GM12891 (cell line): Measurements from ENCODE around the gene LOXHD1.

Experiments used
- POLR2A ChIP-seq: IDR thresholded peaks from 2 replicates; pipeline ENCODE4 v1.6.1; 2011; ENCODE audit warnings: low read depth, low read length, control low read depth
- POLR2AphosphoS5 ChIP-seq: IDR thresholded peaks from 2 replicates; pipeline ENCODE4 v1.6.1; 2011; ENCODE audit warnings: low read depth, low read length, control low read depth

- TF ChIP-seq POLR2AphosphoS5: no peak
- no peak for TF ChIP-seq POLR2A
Observed at GRCh38 chr18:46683252-46683651, 26.2 kb upstream of the LOXHD1 start.
